ENCODE data around the gene TMEM143.

Gene TMEM143

GRCh38 chr19:48354332-48354992 lies 9.3 kb downstream of the TMEM143 start:
- DNase-seq: no peak

DNA sequence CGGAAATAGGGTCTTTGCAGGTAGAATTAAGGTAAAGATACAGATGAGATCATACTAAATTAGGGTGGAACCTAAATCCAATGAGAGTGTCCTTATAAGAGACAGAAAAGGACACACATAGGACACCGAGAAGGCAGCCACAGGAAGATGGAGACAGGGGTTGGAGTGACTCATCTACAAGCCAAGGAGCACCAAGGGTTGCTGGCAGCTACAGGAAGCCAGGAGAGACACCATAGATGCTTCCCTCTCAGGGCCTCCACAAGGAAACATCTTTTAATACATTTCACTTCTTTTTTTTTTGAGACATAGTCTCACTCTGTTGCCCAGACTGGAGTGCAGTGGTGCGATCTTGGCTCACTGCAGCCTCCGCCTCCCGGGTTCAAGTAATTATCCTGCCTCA lies 10.1 kb downstream of the TMEM143 start:
- no peak for DNase-seq

- peak; percentile 94 for DNase-seq
Observed at GRCh38 chr19:48351341-48351752, 12.4 kb downstream of the TMEM143 start.

DNA sequence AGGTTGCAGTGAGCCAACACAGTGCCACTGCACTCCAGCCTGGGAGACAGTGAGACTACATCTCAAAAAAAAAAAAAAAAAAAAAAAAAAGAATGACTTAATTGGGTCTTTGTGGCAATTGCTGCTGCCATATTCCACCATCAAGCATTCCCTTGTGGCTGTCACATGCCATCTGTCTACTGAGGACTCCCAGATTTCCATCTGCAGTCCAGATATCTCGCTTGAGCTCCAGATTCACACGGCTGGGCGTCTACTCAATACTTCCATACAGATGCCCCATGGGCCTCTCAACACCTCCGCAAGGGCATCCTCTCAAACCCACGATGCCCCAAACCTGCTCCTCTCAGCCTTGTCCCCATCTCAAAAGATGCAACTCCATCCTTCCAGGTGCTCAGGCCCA lies 12.9 kb downstream of the TMEM143 start:
- no peak for DNase-seq

DNA sequence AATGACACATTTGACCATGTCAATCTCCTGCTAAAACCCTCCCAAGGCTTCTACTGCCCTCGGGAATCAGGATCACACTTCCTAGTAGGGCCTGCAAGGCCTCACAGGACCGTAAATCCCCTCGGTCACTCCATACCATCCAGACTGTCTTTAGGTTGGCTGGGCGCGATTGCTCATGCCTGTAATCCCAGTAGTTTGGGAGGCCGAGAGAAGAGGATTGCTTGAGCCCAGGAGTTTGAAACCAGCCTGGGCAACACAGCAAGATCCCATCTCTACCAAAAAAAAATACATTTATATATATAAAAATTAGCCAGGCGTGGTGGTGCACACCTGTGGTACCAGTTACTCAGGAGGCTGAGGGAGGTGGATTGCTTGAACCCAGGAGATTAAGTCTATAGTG lies 15.0 kb downstream of the TMEM143 start:
- DNase-seq: no peak

DNA sequence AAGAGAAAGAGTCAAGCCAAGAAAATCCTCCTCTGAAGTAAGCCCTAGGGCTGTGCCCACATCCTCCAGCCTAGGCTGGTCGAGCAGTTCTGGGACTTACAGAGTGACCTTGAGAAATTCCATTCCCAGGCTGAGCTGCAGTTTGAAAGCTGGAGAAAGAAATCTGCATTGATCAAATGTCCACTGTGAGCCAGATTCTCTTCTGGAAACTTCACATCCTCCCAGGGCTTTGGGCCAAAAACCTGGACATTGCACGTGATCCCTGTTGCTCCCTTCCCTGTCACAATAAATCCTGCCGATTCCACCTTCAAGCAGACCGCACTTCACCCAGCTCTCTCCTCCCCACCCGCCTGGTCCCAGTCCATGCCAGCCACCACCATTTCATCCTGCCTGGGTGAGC lies 15.7 kb downstream of the TMEM143 start:
- DNase-seq: no peak

GRCh38 chr19:48346191-48346590 lies 17.5 kb downstream of the TMEM143 start:
- no peak for DNase-seq

DNA sequence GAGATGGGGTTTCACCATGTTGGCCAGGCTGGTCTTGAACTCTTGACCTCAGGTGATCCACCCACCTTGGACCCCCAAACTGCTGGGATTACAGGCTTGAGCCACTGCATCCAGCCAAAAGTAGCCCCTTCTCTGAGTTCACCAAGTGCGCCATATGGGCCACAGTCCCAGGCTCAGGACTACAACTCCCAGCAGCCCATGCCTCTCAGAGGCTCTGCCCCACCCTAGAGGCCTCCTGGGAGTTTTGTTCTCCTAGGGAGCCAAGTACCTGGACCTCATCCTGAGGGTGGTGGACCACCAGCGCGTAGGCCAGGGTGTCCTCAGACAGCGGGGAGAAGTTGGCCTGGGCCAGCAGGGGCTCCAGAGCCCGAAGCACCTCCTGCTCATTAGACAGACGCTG lies 18.8 kb downstream of the TMEM143 start:
- DNase-seq: no peak

DNA sequence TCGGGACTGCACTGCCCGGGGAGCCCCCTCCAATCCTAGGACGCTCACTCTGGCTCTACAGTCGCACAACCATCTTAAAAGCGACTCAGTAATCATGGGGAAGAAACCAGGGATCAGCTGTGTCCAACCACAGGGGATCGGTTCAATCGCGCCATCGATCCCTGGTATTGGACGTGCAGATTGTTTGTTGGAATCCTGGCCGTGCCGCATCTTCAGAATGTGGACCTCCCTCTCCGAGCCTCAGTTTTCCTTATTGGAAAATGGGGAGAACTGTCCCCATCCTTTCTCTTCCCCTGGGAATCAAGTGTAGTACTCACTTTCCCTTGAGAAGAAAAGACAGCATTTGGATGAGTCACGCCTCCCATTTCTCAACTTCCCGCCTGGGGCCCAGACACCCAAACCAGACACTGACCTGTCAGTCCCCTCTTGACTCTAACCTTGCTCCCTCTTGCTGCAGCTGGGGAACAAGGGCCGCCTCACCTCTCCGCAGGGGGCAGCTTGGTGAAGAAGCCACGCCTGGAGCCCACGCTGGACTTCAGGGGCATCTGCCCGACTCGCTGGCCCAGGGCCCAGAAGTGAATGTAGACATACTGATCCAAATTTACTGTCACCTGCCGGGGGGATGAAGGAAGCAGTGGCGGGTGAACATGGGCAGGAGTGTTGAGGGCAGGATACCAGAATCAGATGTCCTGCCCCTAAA lies 20.7 kb downstream of the TMEM143 start:
- DNase-seq: no peak

DNA sequence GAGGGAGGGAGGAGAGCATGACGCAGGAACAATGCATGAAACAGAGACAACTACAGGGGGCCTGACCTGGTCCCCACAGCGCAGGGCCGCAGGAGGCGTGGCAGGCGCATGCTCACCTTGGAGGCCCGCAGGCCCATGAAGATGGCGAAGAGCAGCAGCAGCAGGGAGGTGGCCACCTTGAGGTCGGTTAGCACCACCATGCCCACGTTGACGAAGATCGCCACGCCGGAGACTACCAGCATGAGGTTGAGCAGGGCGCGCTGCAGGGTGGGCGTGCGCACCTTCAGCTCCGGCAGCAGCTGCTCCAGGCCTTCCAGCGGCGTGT lies 21.4 kb downstream of the TMEM143 start:
- DNase-seq: no peak

- no peak for DNase-seq
Observed at GRCh38 chr19:48341515-48342413, 22.0 kb downstream of the TMEM143 start.

- DNase-seq: no peak
Observed at GRCh38 chr19:48340995-48341394, 22.7 kb downstream of the TMEM143 start.

GRCh38 chr19:48338802-48339503 lies 24.8 kb downstream of the TMEM143 start:
- DNase-seq: no peak

DNA sequence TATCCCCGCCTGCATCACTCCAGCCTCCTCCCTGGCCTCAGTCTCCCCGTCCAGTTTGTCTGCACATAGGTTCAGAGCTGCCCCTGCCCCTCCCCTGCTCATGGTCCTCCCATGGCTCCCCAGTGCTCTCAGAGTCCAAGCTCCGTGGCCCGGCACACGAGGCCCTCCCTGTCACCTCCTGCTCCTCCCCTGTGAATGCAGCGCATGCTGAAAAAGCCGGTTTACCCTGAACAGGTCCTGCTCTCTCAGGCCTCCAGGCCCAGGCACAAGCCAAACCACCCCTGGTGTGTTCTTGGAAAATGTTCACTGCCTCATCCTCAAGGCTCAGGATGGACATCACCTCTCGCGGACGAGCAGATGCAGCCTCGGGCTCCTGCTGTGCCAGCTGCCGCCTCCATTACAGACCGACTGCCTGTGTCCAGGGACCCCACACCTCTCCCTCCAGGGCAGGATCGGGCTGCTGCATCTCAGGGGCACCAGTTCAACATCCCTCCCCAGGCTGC lies 25.4 kb downstream of the TMEM143 start:
- no peak for DNase-seq

- peak; percentile 93 for DNase-seq
Observed at GRCh38 chr19:48333467-48334384, 30.0 kb downstream of the TMEM143 start.

GRCh38 chr19:48332662-48333466 lies 30.9 kb downstream of the TMEM143 start:
- peak; percentile 93 for DNase-seq

- DNase-seq: no peak
Observed at GRCh38 chr19:48332351-48332661, 31.4 kb downstream of the TMEM143 start.

GRCh38 chr19:48330012-48330681 lies 33.6 kb downstream of the TMEM143 start:
- peak; percentile 87 for DNase-seq

GRCh38 chr19:48329167-48329891 lies 34.4 kb downstream of the TMEM143 start:
- DNase-seq: peak; percentile 58
